ENCODE results near the gene MTA3. TPM values are rescaled to one million over a fixed set of nuclear protein-coding genes. Genes with fewer than 3 reads are reported as not detected.

Gene MTA3
- total RNA-seq (ENCODE audit: low replicate concordance), result 27.5 and 34.1 TPM in 2 replicates

- peak; percentile 8 for DNase-seq (ENCODE audit: low read depth)
- no peak for TF ChIP-seq CTCF (IDR thresholded peaks at IDR 0.05; ENCODE audit: insufficient read depth, low read length)
- peak within 1 kb of the TSS; percentile 89 for H3K4me3 ChIP-seq (ENCODE audit: low read depth, low read length)
Measured at GRCh38 chr2:42568401-42569115, at the start of gene MTA3. TSS of gene MTA3 (plus strand) at chr2:42568632. CDS start at chr2:42568746, 114 bp downstream.

GRCh38 chr2:42519624-42520023 is 48.8 kb upstream of the MTA3 start:
- TF ChIP-seq CTCF (IDR thresholded peaks at IDR 0.05; ENCODE audit: insufficient read depth, low read length), result no peak
- no peak for DNase-seq (ENCODE audit: low read depth)
- H3K4me3 ChIP-seq (ENCODE audit: low read depth, low read length), result no peak overlapping the region

- H3K4me3 ChIP-seq (ENCODE audit: low read depth, low read length), result no peak overlapping the region
- no peak for DNase-seq (ENCODE audit: low read depth)
- no peak for TF ChIP-seq CTCF (IDR thresholded peaks at IDR 0.05; ENCODE audit: insufficient read depth, low read length)
Measured at GRCh38 chr2:42522035-42522434, 46.4 kb upstream of the MTA3 start.

GRCh38 chr2:42523341-42523740 is 45.1 kb upstream of the MTA3 start:
- no peak overlapping the region for H3K4me3 ChIP-seq (ENCODE audit: low read depth, low read length)
- no peak for TF ChIP-seq CTCF (IDR thresholded peaks at IDR 0.05; ENCODE audit: insufficient read depth, low read length)
- DNase-seq (ENCODE audit: low read depth), result no peak

GRCh38 chr2:42532397-42532796 is 36.0 kb upstream of the MTA3 start:
- H3K4me3 ChIP-seq (ENCODE audit: low read depth, low read length), result no peak overlapping the region
- no peak for DNase-seq (ENCODE audit: low read depth)
- no peak for TF ChIP-seq CTCF (IDR thresholded peaks at IDR 0.05; ENCODE audit: insufficient read depth, low read length)

- no peak for DNase-seq (ENCODE audit: low read depth)
Measured at GRCh38 chr2:42537493-42537892, 30.9 kb upstream of the MTA3 start.

More at GRCh38 chr2:42537493-42537892, 30.9 kb upstream of the MTA3 start:
- H3K4me3 ChIP-seq (ENCODE audit: low read depth, low read length), result no peak overlapping the region
- TF ChIP-seq CTCF (IDR thresholded peaks at IDR 0.05; ENCODE audit: insufficient read depth, low read length), result no peak
